Raji (cell line): ENCODE results near the gene HMCN1.

ENCODE experiments used
- POLR2A ChIP-seq: IDR thresholded peaks from 2 replicates; pipeline ENCODE4 v1.6.1; 2011; ENCODE audit warnings: low read depth, low read length, control low read depth; ENCODE audit not compliant: insufficient read depth

Gene HMCN1

DNA sequence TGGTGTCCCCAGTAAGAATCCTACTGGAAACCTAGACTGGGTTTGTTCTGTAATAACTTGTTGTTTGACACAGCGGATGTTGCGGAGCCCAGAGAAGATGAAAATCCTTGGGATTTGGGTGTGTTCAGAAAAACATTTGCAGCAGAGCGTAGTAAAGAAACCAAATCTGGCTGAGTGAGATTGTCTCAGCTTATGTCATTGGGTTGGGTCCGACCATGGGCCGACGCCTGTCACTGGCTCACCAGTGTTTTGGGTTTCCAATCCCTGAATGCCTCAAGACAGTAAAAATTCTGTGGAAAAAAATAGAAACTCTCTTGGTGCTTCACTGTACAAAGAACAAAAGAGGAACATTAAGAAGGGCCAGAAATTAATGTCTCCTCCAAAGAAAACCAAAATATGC lies 494.6 kb downstream of the HMCN1 start:
- no peak for TF ChIP-seq POLR2A

DNA sequence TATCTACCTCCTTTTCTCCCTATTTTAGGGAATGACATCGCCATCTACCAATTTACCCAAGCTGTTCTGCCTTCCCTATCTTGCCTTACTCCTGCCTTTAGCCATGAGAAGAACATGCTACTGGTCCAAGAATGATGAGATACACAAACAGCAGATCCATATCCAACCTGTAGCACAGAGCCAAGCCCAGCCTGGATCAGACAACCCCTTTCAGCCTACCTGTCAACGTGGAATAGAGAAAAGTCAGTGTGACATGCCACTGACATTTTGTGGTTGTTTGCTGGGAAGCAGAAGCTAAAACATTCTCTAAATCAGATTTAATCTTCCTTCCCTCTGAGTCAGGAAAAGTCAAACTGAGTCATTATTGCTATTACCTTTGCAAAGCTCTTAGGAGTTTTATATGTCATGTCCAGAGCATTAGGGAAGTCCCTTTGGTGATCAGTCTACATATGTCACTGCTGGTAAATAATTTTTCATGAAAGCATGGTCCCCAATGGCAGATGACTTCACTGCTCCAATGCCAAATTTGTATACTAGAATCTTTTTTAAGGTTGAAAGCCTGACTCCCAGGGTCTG lies 497.8 kb downstream of the HMCN1 start:
- no peak for TF ChIP-seq POLR2A

DNA sequence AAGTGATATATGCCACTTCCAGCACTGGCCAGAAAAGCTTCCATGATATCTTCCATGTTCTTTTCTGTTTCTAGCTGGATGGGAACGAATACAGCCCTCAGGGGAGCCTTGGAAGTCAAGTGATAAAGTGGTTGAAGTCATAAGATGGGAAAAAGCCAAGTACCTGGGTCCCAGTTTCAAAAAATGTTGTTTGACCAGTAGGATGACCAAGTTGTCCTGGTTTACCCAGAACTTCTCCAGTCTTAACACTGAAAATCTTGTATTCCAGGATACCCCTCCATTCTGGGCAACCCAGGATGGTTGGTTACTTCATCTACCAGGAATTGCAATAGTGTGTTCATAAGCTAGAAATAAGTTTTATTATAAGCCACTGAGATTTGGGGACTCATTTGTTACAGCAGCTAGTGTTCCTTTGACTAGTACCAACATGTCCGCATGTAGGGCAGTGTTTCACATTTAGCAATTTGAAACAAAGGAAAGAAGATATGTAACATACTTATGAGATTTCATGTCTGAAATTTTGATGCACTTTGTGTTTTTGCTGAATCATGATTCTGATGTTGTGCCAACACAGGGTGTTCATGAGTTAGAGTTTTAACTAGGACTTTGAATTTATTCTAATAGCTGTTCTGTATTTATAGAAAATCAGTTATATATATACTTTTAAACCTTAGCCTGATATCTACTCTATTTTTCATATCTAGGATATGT lies 500.9 kb downstream of the HMCN1 start:
- TF ChIP-seq POLR2A: no peak

DNA sequence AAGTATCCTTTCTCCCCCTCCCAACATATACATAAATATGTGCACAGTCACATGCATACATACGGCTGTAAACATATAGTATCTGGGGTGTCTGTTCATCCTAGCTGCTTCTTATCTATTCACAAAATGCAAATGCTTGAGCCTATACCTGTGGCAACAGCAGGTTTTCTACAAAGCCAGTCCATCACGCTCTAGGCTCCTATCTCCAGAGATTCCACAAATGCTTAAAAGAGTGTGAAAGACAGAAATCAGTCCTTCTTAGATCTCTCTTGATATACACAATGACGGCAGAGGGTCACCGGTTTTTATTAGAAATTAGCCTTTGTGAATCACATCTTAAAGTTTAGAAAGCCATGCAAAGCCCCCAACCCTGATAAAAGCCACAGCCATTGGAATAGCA lies 501.5 kb downstream of the HMCN1 start:
- TF ChIP-seq POLR2A: no peak

DNA sequence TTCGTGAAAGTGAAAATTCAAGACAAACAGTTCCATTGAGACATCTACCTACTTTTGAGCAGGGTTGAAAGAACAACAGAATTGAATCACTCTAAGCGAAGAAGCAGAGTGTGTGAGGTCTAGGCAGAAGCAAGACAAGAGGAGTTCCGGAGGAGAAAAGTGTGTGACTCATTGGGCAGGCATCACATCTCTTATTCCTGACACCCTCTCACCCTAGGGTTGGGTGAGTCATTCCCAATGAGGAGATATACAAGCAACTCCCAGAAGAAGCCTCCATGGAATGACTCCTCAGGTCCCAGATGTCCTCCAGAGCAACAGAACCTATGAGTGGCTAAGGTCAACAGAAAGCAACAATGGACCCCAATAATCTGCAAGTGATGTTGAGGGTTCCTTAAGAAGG lies 502.7 kb downstream of the HMCN1 start:
- TF ChIP-seq POLR2A: no peak

DNA sequence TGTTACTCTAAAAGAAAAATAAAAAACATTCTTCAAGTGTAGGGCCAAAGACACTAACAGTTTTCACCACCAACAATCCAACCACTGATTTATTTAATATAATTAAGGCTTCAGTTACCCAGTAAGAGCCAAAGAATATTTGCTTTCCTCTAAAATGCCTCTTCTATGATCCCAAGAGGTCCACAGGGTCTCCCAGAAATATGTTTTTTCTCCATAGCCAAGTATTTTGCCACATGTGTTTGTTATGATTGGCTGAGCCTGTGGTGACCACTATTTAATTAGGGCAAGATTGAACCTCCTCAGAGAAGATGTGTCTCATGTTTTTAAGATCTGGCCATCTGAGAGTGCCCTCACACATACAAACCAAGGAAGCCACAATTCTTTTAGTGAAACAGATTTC lies 505.0 kb downstream of the HMCN1 start:
- no peak for TF ChIP-seq POLR2A

DNA sequence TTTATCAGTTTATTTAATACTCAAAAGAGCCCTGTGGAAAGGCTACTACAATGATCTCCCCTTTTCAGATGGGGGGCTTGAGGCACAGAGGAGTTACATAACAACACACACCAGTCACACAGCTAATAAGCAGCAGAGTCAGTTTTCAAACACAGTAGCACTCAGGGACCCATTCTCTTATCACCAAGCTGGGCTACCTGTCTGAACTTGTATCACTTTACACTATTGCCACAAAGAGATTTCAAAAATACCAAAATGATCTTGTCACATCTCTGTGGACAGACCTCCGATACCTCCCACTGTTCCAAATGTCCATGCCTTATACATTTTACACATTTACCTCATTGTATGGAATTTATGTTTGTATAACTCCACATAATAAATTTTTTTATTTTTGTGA lies 506.2 kb downstream of the HMCN1 start:
- no peak for TF ChIP-seq POLR2A
